Neural cell (in vitro differentiated cells): ENCODE measurements around the gene PKDCC.

ENCODE experiments used
- CTCF ChIP-seq: fragments of 450-650 bp; IDR thresholded peaks from 2 replicates; pipeline ENCODE4 v1.5.1; 2014; ENCODE audit warnings: antibody characterized with exemption, mild to moderate bottlenecking, moderate library complexity; ENCODE audit not compliant: poor library complexity, severe bottlenecking
- EP300 ChIP-seq: fragments of 450-650 bp; conservative IDR thresholded peaks from 2 replicates; pipeline ENCODE4 v1.6.1; 2014; ENCODE audit warnings: antibody characterized with exemption, mild to moderate bottlenecking, moderate library complexity; ENCODE audit not compliant: poor library complexity, severe bottlenecking
- MXI1 ChIP-seq: fragments of 450-650 bp; conservative IDR thresholded peaks from 2 replicates; pipeline ENCODE4 v1.6.1; 2014; ENCODE audit warnings: antibody characterized with exemption, mild to moderate bottlenecking; ENCODE audit not compliant: poor library complexity, severe bottlenecking
- POLR2AphosphoS5 ChIP-seq: IDR thresholded peaks from 2 replicates; pipeline ENCODE4 v1.6.1; 2012
- RAD21 ChIP-seq: fragments of 450-650 bp; conservative IDR thresholded peaks from 2 replicates; pipeline ENCODE4 v1.6.1; 2014; ENCODE audit warnings: antibody characterized with exemption, mild to moderate bottlenecking, moderate library complexity
- REST ChIP-seq: IDR thresholded peaks from 2 replicates; pipeline ENCODE4 v1.6.1; 2012; ENCODE audit warnings: borderline replicate concordance
- TAF1 ChIP-seq: IDR thresholded peaks from 2 replicates; pipeline ENCODE4 v1.6.1; 2012; ENCODE audit warnings: low read depth

- no peak for TF ChIP-seq REST
- TF ChIP-seq POLR2AphosphoS5 = no peak
- TF ChIP-seq EP300 = no peak
- no peak for TF ChIP-seq CTCF
- TF ChIP-seq TAF1 = no peak
- TF ChIP-seq MXI1 = no peak
- no peak for TF ChIP-seq RAD21
These were observed 46.1 kb upstream of the PKDCC start for GRCh38 chr2:42001711-42002201.
